Measurements from ENCODE around the gene IL10RB.

GRCh38 chr21:33290441-33290840, 24.3 kb downstream of the IL10RB start:
- TF ChIP-seq CTCF (optimal IDR thresholded peaks at IDR 0.05 in 1 of 3, IDR thresholded peaks at IDR 0.05 in 1 of 3, conservative IDR thresholded peaks at IDR 0.05 in 1 of 3; ENCODE audit: extremely low read depth in 1 of 3, insufficient read depth in 2 of 3, low read length in 3 of 3), result no peak
- no peak for TF ChIP-seq EZH2 (IDR thresholded peaks at IDR 0.05; ENCODE audit: low read length)
